Right hindlimb (tissue), 1 donor: ENCODE data around the gene CCNF.
"Not testable (repeated sequence)": the region's sequence is repeated elsewhere in the genome, so short reads cannot be mapped to it uniquely, and the experiment has no call there.

Source experiments
- DNase-seq: peaks from one replicate; pipeline ENCODE4 v3.0.0-alpha.2; 2018

CCNF gene

DNA sequence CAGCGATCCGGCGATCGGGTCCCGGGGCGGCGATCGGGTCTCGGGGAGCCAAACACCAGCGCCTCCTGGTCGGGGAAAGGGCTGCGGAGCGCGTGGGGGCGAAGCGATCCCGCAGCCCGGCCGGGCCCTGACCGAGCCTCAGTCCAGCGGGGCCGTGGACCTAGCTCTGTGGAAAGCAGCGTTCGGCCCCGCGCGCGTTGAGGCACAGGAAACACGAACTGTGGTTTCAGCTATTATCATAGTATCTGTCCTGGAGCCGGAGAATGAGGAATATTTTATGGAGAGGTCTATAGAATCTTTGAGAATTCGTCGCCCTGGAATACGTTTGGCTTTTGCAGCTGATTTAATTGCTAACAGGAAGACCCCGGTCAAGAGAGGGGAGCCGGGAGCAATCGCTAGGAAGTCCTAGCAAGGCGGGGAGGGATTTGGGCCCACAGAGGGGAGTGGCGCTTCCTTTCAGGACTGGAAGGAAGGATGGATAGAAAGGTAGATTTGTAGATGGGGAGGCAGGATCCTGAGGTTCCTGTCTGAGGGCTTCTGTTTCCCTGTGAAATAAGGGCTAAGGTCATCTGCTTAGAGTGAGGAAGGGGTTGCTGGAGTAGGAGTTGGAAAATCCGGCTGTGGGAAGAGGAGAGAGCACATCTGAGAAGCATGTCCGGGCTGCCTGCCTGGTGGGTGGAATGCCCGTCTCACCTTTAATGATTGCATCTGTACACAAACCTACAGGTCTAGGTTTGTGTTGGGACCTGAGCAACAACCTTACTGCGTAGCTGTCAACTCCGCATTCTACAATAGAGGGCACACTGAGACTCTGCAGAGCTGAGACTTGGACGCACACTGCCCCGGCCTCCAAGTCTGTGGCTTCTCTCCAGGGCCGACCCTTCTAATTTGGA, 770 bp downstream of the CCNF start:
- no peak for DNase-seq

DNA sequence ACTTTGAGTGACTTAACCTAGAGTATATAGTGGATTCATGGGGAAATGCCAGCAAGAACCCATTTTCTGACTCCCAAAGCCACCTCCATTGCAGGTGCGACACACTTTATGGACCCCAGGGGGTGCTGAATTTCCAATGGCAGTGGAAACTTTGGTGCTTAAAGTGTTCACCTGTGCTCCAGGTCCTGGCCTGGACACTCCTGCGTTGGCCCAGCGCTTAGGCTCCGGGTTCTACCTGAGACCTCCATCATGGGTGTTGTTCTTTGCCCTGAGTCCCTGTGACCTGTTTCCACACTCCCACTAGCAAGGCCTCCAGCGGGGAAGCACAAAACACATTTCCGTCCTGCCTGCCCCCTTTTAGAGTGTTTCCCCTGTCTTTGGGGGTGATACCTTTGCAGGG, 3.0 kb downstream of the CCNF start:
- no peak for DNase-seq

DNA sequence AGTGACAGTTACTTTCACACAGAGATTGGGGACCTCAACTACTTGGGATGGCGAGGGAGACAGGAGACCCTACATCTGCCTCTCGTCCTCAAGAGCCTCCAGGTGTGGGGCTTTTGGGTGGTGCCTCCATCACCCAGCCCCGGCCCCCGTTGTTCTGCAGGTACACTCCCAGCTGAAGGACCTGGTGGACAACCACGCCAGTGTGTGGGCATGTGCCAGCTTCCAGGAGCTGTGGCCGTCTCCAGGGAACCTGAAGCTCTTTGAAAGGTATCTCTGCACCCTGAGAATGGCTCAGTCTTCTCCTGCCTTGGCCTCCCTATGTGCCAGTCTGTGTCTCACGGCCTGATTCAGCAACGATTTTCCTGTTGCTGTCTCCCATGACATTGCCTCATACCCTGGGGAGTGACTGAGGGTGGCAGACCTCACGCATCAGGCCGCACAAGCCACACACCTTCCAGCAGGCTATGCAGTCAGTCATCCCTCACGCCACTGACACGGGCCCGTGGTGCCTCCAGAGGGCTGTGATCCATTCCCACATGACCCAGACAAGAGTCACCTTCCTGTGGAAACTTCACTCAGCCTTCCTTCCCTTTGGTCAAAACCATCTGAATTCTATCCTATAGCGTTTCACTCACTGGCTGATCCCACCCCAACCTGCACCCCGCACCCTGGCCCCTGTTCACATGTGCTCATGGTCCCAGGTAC, 3.7 kb downstream of the CCNF start:
- no peak for DNase-seq

DNA sequence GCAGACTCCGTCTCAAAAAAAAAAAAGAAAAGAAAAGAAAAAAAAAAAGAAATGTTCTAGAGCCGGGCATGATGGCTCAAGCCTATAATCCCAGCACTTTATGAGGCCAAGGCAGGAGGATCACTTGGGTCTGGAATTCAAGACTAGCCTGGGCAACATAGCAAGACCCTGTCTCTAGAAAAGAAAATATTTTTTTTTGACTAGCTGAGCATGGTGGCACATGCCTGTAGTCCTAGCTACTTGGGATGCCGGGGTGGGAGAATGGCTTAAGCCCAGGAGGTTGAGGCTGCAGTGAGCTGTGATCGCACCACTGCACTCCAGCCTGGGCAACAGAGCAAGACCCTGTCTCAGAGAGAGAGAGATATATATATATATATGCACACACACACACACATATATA, 6.0 kb downstream of the CCNF start:
- not testable (repeated sequence) for DNase-seq

DNA sequence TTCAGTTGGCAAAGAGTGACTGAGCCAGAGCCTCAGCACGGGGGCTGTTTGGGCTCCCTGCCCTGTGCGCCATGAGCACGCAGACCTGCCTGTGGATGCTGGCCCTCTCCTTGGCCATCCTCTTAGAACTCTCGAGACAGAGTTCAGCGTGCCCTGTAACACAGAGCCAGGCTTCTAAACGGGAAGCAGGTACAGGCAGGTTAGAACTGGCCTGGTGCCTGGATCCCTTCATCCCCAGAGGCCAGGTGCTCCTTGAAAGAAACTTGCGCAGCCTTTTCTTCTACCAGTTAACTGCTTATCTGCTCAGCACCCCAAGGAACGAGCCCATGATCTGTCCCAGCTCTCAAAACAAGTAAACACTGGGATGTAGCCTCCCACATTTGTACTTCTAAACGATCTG, 6.9 kb downstream of the CCNF start:
- no peak for DNase-seq

DNA sequence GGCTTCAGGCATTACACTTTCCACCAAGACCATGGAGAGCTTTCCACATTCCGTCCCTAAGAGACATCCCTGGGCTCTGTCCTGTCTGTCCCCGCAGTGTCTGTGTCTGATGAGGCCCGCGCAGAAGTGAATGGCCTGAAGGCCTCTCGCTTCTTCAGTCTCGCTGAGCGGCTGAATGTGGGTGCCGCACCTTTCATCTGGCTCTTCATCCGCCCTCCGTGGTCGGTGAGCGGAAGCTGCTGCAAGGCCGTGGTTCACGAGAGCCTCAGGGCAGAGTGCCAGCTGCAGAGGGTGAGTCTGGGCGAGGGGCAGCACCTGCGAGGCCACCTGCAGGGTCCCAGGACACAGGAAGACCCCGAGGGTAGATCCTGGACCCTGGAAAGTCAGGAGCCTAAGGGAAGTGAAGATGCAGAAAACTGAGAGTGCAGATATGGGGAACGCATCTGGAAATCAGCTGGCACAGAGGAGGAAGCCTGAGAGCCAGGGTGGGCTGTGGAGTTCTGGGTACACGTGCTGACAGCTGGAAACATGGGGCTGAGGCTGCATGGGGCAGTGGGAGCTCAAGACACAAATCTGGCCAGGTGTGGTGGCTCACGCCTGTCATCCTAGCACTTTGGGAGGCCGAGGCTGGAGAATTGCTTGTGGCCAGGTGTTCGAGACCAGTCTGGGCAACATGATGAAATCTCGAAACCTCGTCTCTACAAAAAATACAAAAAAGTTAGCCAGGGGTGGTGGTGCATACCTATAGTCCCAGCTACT, 8.0 kb downstream of the CCNF start:
- DNase-seq: no peak

DNA sequence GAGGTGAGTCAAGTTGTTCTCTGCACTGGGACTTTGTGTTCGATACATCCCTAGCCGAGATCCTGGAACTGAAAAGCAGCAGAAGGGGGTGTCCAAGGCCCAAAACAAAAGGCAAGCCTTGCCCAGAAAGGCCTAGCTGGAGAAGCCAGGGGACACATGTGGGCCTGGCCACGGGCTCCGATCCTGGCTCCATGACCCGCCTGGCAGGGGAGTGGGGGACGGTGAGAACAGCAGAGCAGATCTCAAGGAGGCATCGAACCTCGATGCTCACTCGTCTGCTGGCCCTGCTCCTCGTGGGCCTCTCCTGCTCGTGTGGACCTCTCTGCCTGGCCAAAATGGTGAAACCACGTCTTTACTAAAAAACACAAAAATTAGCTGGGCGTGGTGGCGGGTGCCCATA, 8.9 kb downstream of the CCNF start:
- DNase-seq: no peak

DNA sequence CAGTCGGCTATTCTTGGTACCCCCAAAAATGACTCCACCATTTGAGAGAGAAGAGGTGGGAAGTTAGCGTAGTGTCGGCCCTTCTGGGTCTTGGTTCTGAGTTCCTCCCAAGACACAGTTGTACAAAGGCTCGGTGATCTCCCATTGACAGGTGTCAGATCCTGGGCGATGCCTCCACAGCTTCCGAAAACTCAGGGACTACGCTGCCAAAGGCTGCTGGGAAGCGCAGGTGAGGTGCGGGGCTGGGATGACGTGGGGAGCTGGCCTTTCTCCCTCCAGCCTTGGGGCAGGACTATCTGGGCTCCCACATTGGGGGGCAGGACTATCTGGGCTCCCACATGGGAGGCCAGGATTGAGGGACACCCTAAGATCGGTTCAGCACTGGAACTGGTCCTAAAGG, 10.4 kb downstream of the CCNF start:
- no peak for DNase-seq

GRCh38 chr16:2441143-2441804, 12.0 kb downstream of the CCNF start:
- not testable (repeated sequence) for DNase-seq

DNA sequence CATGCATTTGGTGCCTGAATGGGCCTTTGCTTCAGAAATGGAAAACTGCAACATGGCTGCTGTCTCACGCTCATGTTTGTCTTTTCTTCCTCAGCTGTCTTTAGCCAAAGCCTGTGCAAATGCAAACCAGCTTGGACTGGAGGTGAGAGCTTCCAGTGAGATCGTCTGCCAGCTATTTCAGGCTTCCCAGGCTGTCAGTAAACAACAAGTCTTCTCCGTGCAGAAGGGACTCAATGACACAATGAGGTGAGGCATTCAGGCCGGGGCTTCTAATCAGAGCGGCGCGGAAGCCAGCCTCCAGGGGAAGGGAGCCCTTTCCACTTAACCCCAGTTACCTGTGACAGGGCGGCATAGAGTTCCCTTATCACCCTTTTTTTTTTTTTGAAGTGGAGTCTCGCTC, 14.3 kb downstream of the CCNF start:
- DNase-seq: no peak

- no peak for DNase-seq
Measured at GRCh38 chr16:2447920-2448583, 18.8 kb downstream of the CCNF start.

DNA sequence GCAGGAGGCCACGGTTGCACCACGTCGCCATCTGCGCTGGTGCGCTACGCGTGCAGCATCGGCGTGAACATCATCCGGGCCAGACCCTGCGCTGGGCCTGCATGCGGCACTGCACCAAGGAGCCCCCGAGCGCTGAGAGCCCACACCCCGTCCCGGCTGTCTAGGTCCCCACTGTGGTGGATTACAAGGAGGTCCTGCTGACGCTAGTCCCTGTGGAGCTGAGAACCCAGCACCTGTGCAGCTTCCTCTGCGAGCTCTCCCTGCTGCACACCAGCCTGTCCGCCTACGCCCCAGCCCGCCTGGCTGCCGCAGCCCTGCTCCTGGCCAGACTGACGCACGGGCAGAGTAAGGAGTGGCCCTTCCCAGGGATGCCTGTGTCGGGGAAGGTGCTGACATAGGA, 19.9 kb downstream of the CCNF start:
- no peak for DNase-seq

DNA sequence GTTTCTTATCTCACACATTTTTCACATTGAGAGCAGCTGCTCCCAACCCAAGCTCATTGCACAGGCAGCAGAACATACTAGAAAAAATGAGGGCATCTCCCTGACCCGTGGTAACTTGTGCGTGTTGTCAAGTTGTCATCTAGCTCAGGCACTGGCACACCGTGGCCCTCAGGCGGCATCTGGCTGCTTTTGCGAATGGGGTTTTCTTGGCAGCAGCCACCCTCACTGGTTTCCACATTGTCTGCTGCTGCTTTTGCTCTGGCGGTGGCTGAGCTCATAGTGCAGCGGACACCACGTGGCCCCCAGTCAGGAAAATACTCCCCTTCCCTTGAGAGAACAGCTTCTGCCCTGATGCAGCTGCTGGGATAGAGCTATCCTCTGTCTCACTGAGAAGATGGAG, 21.3 kb downstream of the CCNF start:
- no peak for DNase-seq

GRCh38 chr16:2450975-2451381, 21.7 kb downstream of the CCNF start:
- DNase-seq: no peak

- DNase-seq: no peak
Measured at GRCh38 chr16:2451851-2452320, 22.6 kb downstream of the CCNF start.

GRCh38 chr16:2452650-2453049, 23.4 kb downstream of the CCNF start:
- no peak for DNase-seq

DNA sequence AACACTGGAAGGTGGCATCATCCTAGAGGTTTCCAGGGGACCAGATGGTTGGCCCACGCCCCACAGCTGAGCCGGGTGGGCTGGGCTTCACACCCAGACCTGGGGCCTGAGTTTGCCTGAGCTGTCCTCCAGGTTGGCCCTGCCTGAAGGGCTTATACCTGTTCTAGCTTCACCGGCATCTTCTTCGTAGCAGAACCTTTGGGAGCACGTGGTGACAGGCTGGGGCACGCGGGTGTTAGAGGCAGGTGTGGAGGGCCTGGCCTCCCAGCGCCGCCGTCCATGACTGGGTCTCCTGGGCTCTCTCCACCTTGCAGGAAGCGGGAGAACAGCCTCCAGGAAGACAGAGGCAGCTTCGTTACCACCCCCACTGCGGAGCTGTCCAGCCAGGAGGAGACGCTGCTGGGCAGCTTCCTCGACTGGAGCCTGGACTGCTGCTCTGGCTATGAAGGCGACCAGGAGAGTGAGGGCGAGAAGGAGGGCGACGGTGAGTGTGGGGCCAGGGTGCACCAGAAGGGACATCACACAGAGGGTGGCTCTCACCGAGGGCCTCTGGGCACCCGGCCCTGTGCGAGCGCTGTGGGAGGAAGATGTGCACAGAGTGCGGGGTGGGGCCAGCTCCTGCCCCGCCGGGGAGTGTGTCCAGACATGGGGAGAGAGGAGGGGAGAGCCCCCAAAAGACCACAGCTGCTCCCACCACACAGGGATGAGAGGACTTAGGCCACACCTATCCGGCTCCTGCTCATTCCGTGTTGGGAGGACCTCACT, 26.0 kb downstream of the CCNF start:
- no peak for DNase-seq

DNA sequence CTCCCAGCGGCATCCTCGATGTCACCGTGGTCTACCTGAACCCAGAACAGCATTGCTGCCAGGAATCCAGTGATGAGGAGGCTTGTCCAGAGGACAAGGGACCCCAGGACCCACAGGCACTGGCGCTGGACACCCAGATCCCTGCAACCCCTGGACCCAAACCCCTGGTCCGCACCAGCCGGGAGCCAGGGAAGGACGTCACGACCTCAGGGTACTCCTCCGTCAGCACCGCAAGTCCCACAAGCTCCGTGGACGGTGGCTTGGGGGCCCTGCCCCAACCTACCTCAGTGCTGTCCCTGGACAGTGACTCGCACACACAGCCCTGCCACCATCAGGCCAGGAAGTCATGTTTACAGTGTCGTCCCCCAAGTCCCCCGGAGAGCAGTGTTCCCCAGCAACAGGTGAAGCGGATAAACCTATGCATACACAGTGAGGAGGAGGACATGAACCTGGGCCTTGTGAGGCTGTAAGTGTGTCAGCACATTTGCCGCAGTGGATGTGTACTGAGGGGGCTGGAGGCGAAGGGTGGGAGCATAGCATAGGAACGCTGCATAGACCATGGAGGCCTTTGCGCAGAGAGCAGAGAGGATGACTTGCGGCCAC, 27.4 kb downstream of the CCNF start:
- DNase-seq: no peak

- DNase-seq: peak; percentile 20
Measured at GRCh38 chr16:2457267-2457666, 28.0 kb downstream of the CCNF start.

DNA sequence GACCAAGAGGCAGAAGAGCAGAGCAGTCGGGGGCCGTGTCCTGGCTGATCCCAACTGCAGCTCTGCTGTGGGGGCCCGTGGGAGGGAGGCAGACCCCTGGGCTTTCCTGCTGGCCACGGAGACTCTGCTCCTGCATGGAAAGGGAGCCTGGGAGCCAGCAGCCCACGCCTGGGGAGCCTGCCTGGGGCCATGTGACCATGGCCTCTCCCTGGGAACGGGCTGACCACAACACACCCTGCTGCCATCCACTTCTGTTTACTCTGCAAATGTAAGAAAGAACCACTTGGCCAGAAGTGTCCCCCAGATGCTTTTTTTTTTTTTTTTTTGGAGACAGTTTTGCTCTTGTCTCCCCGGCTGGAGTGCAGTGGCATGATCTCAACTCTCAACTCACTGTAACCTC, 28.7 kb downstream of the CCNF start:
- no peak for DNase-seq
